Glutamatergic neuron (in vitro differentiated cells): ENCODE results near the gene VWA8. TPM values are rescaled to one million over a fixed set of nuclear protein-coding genes. Genes with fewer than 3 reads are reported as not detected.

Experiments
- DNase-seq: peaks from one replicate; pipeline ENCODE4 v3.0.0; 2022
- H3K27ac Mint-ChIP-seq: one replicate; pipeline ENCODE4 v1.8.0; 2020; ENCODE audit warnings: mild to moderate bottlenecking, mixed read lengths, inconsistent platforms; ENCODE audit not compliant: unreplicated experiment
- H3K27me3 Mint-ChIP-seq: one replicate; pipeline ENCODE4 v1.8.0; 2020; ENCODE audit warnings: mild to moderate bottlenecking, moderate library complexity, mixed read lengths, inconsistent platforms; ENCODE audit not compliant: unreplicated experiment
- H3K36me3 Mint-ChIP-seq: one replicate; pipeline ENCODE4 v1.8.0; 2020; ENCODE audit warnings: mild to moderate bottlenecking, mixed read lengths, inconsistent platforms; ENCODE audit not compliant: unreplicated experiment
- H3K4me1 Mint-ChIP-seq: one replicate; pipeline ENCODE4 v1.8.0; 2020; ENCODE audit warnings: mild to moderate bottlenecking, low read depth, mixed read lengths, inconsistent platforms; ENCODE audit not compliant: unreplicated experiment
- H3K4me3 Mint-ChIP-seq: one replicate; pipeline ENCODE4 v1.8.0; 2020; ENCODE audit warnings: mild to moderate bottlenecking, mixed read lengths, inconsistent platforms; ENCODE audit not compliant: unreplicated experiment
- H3K9me3 Mint-ChIP-seq: one replicate; pipeline ENCODE4 v1.8.0; 2020; ENCODE audit warnings: mild to moderate bottlenecking, moderate library complexity, mixed read lengths, inconsistent platforms; ENCODE audit not compliant: unreplicated experiment
- total RNA-seq: library from RNA; stranded (reverse); fragmentation: NEBNext Ultra II Directional; extraction: Animal tissue kit (Norgen Biotek cat#: 25700); gene quantifications from one replicate; pipeline ENCODE4 v1.2.1, GENCODE V29; 2021; ENCODE audit not compliant: unreplicated experiment
- TF ChIP-seq, protein P1 (sequence below): fragments of 200-600 bp; sonication (generic); IDR thresholded peaks from one replicate; pipeline ENCODE4 v1.5.0; 2021; ENCODE audit not compliant: partially characterized antibody, unreplicated experiment

VWA8 gene
- total RNA-seq, 1 donor from 2014 or later = 16.4 TPM

DNA sequence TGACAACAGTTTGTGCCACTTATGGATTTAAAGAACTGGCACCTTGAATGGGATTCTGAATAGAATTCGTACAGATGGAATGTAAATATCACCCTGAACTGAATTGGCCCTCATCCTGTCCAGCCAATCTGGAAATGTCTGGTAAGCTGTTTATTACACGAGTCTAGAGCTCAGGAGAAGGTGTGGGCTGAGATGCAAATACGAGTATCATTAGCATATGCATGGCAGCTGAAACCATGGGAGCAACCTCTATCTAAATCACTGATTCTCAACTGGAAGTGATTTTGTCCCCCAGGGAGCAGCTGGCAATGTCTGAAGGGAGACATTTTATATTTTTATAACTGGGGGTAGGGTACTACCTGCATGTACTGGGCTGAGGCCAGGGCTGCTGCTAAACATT lies 15.6 kb upstream of the VWA8 start:
- Mint-ChIP-seq H3K36me3 (no peaks in the 10 kb centered on the region), H3K4me3 (no peak overlapping the region), H3K27ac (no peak overlapping the region), H3K4me1 (no peaks in the 10 kb centered on the region), H3K27me3 (no peaks in the 10 kb centered on the region), H3K9me3 (no peaks in the 10 kb centered on the region)
- no peak for DNase-seq
- TF ChIP-seq, protein P1, sequence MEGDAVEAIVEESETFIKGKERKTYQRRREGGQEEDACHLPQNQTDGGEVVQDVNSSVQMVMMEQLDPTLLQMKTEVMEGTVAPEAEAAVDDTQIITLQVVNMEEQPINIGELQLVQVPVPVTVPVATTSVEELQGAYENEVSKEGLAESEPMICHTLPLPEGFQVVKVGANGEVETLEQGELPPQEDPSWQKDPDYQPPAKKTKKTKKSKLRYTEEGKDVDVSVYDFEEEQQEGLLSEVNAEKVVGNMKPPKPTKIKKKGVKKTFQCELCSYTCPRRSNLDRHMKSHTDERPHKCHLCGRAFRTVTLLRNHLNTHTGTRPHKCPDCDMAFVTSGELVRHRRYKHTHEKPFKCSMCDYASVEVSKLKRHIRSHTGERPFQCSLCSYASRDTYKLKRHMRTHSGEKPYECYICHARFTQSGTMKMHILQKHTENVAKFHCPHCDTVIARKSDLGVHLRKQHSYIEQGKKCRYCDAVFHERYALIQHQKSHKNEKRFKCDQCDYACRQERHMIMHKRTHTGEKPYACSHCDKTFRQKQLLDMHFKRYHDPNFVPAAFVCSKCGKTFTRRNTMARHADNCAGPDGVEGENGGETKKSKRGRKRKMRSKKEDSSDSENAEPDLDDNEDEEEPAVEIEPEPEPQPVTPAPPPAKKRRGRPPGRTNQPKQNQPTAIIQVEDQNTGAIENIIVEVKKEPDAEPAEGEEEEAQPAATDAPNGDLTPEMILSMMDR = no peak

DNA sequence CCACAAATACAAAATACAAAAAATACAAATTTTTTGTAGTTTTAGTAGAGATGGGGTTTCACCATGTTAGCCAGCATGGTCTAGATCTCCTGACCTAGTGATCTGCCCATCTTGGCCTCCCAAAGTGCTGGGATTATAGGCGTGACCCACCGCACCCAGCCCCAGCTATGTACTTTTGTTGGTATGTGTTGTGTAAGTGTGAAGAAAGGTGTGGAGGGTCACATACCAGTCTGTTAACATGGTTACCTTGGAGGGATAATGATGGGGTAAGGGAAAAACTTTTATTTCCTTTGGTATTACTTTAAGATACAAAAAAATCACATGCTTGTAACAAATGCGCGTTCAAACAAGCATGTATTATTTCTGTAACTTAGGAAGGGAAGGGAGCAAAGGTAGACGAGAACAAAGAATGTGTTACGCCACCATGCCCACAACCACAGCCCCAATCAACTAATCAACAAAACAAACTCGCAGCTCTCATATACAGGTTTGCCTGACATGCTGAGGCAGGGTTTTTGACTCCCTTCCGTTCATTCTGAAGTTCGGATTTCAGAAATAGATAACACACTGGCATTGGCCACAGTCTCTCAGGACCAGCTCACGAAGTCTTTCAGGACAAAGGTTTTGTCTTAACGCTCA lies 13.5 kb upstream of the VWA8 start:
- Mint-ChIP-seq H3K36me3 (no peaks in the 10 kb centered on the region), H3K9me3 (no peaks in the 10 kb centered on the region), H3K4me1 (no peaks in the 10 kb centered on the region), H3K27ac (no peak overlapping the region), H3K4me3 (no peak overlapping the region), H3K27me3 (no peaks in the 10 kb centered on the region)
- no peak for DNase-seq
- TF ChIP-seq, protein P1 = no peak

DNA sequence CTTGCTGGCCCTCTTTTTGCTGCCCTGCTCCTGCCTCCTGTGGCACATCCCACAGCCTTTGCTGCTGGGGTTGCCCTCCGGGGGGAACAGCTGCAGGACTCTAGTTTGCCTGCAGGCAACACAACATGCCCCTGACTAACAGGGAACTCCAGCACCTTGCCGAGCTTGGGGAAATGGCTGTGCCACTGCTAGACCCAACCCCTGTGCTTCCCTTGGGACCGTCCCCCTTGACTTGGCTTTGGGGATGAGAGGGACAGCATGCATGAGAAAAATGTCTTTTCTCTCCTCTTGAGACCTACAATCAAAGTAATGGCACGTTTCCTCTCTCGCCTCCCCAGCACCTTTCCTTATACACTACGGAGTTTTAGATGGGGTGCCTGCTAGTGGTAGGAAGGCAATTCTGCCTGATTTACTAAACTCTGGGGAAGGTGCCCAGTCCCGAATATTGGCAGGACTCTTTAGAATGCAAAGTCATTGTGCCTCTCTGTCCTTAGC lies 12.4 kb upstream of the VWA8 start:
- TF ChIP-seq, protein P1 = no peak
- H3K4me3 Mint-ChIP-seq = no peak overlapping the region
- H3K27me3 Mint-ChIP-seq = no peaks in the 10 kb centered on the region
- no peaks in the 10 kb centered on the region for H3K36me3 Mint-ChIP-seq
- H3K4me1 Mint-ChIP-seq = no peaks in the 10 kb centered on the region
- no peaks in the 10 kb centered on the region for H3K9me3 Mint-ChIP-seq
- no peak for DNase-seq
- H3K27ac Mint-ChIP-seq = no peak overlapping the region

DNA sequence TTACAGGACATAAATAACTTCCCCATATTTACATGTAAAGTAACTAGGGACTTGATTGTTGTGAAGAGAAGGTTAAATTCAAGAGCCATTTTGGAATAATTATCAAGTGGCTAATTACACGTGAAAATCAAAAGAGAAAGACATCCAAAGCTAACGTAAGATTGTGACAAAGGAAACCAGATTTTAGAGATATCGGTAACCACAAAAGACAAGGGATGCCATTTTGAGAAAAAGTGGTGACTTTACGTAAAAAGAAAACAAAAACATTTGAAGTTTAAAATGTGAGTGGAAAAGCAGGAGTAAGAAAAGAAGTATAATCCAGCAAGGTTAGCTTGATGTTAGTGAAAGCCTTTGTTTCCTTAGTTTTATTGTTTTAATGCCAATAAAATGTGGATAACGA lies 10.9 kb upstream of the VWA8 start:
- TF ChIP-seq, protein P1 = no peak
- no peak overlapping the region for H3K4me3 Mint-ChIP-seq
- no peaks in the 10 kb centered on the region for H3K4me1 Mint-ChIP-seq
- H3K9me3 Mint-ChIP-seq = no peaks in the 10 kb centered on the region
- no peaks in the 10 kb centered on the region for H3K36me3 Mint-ChIP-seq
- no peaks in the 10 kb centered on the region for H3K27me3 Mint-ChIP-seq
- DNase-seq = no peak
- no peak overlapping the region for H3K27ac Mint-ChIP-seq

DNA sequence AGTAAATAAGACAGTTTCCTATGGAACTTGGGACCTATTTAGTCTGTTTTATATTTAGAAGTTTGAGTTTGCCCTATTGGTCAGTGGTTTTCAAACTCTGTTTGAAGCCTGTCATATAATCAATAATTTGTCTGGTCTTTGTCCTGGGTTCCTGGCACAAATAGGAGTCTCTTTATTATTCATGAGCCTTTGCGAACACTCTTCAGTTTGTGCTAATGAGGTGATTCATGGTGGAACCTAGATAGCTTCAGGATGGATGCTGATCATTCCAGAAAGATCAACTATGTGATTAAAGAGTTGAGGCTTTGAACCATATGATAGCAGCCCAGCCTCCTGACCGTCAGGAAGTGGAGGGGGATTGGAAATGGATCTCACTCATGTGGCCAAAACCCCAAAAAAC lies 10.0 kb upstream of the VWA8 start:
- no peaks in the 10 kb centered on the region for H3K4me1 Mint-ChIP-seq

More for the DNA sequence above, 10.0 kb upstream of the VWA8 start:
- TF ChIP-seq, protein P1 = no peak
- Mint-ChIP-seq H3K4me3 (no peak overlapping the region), H3K36me3 (no peaks in the 10 kb centered on the region), H3K9me3 (no peaks in the 10 kb centered on the region), H3K27ac (no peak overlapping the region), H3K27me3 (no peaks in the 10 kb centered on the region)
- no peak for DNase-seq
